HepG2 (cell line): ENCODE measurements around the gene MOGAT3. TPM values are rescaled to one million over a fixed set of nuclear protein-coding genes. Genes with fewer than 3 reads are reported as not detected.

Source experiments
- ARID4A ChIP-seq: sonication (generic); formaldehyde crosslinking; IDR thresholded peaks from 2 replicates; pipeline ENCODE4 v1.5.0; 2020; ENCODE audit warnings: mild to moderate bottlenecking, missing genetic modification reagents, borderline replicate concordance
- CC2D1A ChIP-seq: sonication (generic); formaldehyde crosslinking; IDR thresholded peaks from 2 replicates; pipeline ENCODE4 v1.8.1; 2023; ENCODE audit warnings: mild to moderate bottlenecking, missing genetic modification reagents
- FOXP4 ChIP-seq: sonication (generic); formaldehyde crosslinking; IDR thresholded peaks from 2 replicates; pipeline ENCODE4 v1.4.0; 2020; ENCODE audit warnings: missing genetic modification reagents
- HOMEZ ChIP-seq: IDR thresholded peaks from 2 replicates; pipeline ENCODE4 v1.6.1; 2016; ENCODE audit warnings: low read depth
- NFKBIZ ChIP-seq: IDR thresholded peaks from 2 replicates; pipeline ENCODE4 v1.6.1; 2018; ENCODE audit warnings: missing genetic modification reagents, missing compliant biosample characterization
- NRL ChIP-seq: sonication (generic); formaldehyde crosslinking; IDR thresholded peaks from 2 replicates; pipeline ENCODE4 v1.5.0; 2020; ENCODE audit warnings: missing genetic modification reagents, mild to moderate bottlenecking, moderate library complexity, borderline replicate concordance
- PATZ1 ChIP-seq: sonication (generic); formaldehyde crosslinking; IDR thresholded peaks from 2 replicates; pipeline ENCODE4 v1.4.0; 2020; ENCODE audit warnings: missing genetic modification reagents
- RERE ChIP-seq: IDR thresholded peaks from 2 replicates; pipeline ENCODE4 v1.6.1; 2016; ENCODE audit warnings: low read depth, missing genetic modification reagents, missing compliant biosample characterization
- RXRB ChIP-seq: IDR thresholded peaks from 2 replicates; pipeline ENCODE4 v1.6.1; 2016; ENCODE audit warnings: borderline replicate concordance, missing genetic modification reagents, missing compliant biosample characterization
- ZGPAT ChIP-seq: IDR thresholded peaks from 2 replicates; pipeline ENCODE4 v1.6.1; 2016; ENCODE audit warnings: mild to moderate bottlenecking
- ZNF773 ChIP-seq: sonication (generic); formaldehyde crosslinking; IDR thresholded peaks from 2 replicates; pipeline ENCODE4 v1.4.0; 2020; ENCODE audit warnings: missing genetic modification reagents, borderline replicate concordance
- polyA plus RNA-seq, 8 experiments: library from polyadenylated mRNA; depleted of rRNA in 3 of 8; stranded (reverse) in 7 of 8; unstranded in 1 of 8; fragments of >200 nt; fragmentation: Illumina TruSeq in 4 of 8; extraction: Trizol in 4 of 8; gene quantifications; 2 replicates each; pipeline versions ENCODE4 v1.2.1 to v1.2.3, GENCODE V29; 2011 to 2016; ENCODE audit warnings: low read depth in 4 of 8, missing spikeins in 1 of 8, mixed read lengths in 1 of 8; ENCODE audit not compliant: insufficient read depth in 1 of 8
- total RNA-seq, 5 experiments: library from RNA; depleted of rRNA; stranded (reverse); fragments of >200 nt; fragmentation: Illumina TruSeq; extraction: Trizol; gene quantifications; 2 replicates each; pipeline ENCODE4 v1.2.3, GENCODE V29; 2016; ENCODE audit warnings: low read depth in 1 of 5

The MOGAT3 gene
- total and polyA plus RNA-seq, 2 of the 13 experiments (the other 11 are each of a cell fraction or from before 2014, with no cell fraction given) = 22.5 to 30.5 TPM

GRCh38 chr7:101220295-101220694, 19.5 kb upstream of the MOGAT3 start (continued):
- 0 out of 2 replicates have a peak, but pooled peaks have one; percentile 27 for TF ChIP-seq RXRB (CRISPR knock-in tag)
- TF ChIP-seq FOXP4 (CRISPR knock-in tag) = peak; percentile 37; the same call in 1 of the 2 replicates
- no peak for TF ChIP-seq HOMEZ (CRISPR knock-in tag)
- TF ChIP-seq CC2D1A = no peak
- peak; percentile 27; the same call in 1 of the 2 replicates for TF ChIP-seq PATZ1
- TF ChIP-seq RERE (CRISPR knock-in tag) = no peak
- TF ChIP-seq NFKBIZ (CRISPR knock-in tag) = no peak
- TF ChIP-seq NRL (CRISPR knock-in tag) = no peak
- TF ChIP-seq ZGPAT (CRISPR knock-in tag) = 0 out of 2 replicates have a peak, but pooled peaks have one; percentile 39
- peak; percentile 35; the same call in 1 of the 2 replicates for TF ChIP-seq ARID4A (CRISPR knock-in tag)
- no peak for TF ChIP-seq ZNF773 (CRISPR knock-in tag)
